GM23248 (cell line): ENCODE measurements around the gene AMY1A. TPM values are rescaled to one million over a fixed set of nuclear protein-coding genes. Genes with fewer than 3 reads are reported as not detected.
"Not testable (repeated sequence)": the region's sequence is repeated elsewhere in the genome, so short reads cannot be mapped to it uniquely, and the experiment has no call there.

Experiments
- DNase-seq: peaks from one replicate; pipeline ENCODE4 v3.0.0-alpha.2; 2015
- H2AFZ ChIP-seq: fragments of 200-600 bp; sonication (generic); 2 replicates; pipeline ENCODE4 v1.6.1; 2016; ENCODE audit warnings: antibody characterized with exemption
- H3F3A ChIP-seq: fragments of 200-600 bp; sonication (generic); 2 replicates; pipeline ENCODE4 v1.6.1; 2016; ENCODE audit warnings: mild to moderate bottlenecking, antibody characterized with exemption, mixed run types; ENCODE audit not compliant: insufficient read depth
- H3K27ac ChIP-seq: fragments of 200-600 bp; sonication (generic); 2 replicates; pipeline ENCODE4 v1.5.1; 2016; ENCODE audit warnings: mild to moderate bottlenecking
- H3K27me3 ChIP-seq: fragments of 200-600 bp; sonication (generic); replicated peaks from 2 replicates; pipeline ENCODE4 v1.6.1; 2016; ENCODE audit warnings: mild to moderate bottlenecking; ENCODE audit not compliant: insufficient read depth
- H3K36me3 ChIP-seq: fragments of 200-600 bp; sonication (generic); 2 replicates; pipeline ENCODE4 v1.6.1; 2016; ENCODE audit warnings: low read depth, mild to moderate bottlenecking
- H3K4me1 ChIP-seq: fragments of 200-600 bp; sonication (generic); 2 replicates; pipeline ENCODE4 v1.6.1; 2016; ENCODE audit warnings: mild to moderate bottlenecking; ENCODE audit not compliant: insufficient read depth
- H3K4me2 ChIP-seq: fragments of 200-600 bp; sonication (generic); one replicate; pipeline ENCODE4 v1.6.1; 2016; ENCODE audit warnings: mild to moderate bottlenecking; ENCODE audit not compliant: unreplicated experiment
- H3K4me3 ChIP-seq: fragments of 200-600 bp; sonication (generic); 2 replicates; pipeline ENCODE4 v1.5.1; 2016; ENCODE audit warnings: mild to moderate bottlenecking
- H3K79me2 ChIP-seq: fragments of 200-600 bp; sonication (generic); 2 replicates; pipeline ENCODE4 v1.6.1; 2016; ENCODE audit warnings: mild to moderate bottlenecking; ENCODE audit not compliant: insufficient read depth
- H3K9ac ChIP-seq: fragments of 200-600 bp; sonication (generic); 2 replicates; pipeline ENCODE4 v1.6.1; 2016; ENCODE audit warnings: mild to moderate bottlenecking
- H3K9me2 ChIP-seq: fragments of 200-600 bp; sonication (generic); 2 replicates; pipeline ENCODE4 v1.6.1; 2016; ENCODE audit warnings: mixed run types, mild to moderate bottlenecking, moderate library complexity; ENCODE audit not compliant: insufficient read depth
- H3K9me3 ChIP-seq: fragments of 200-600 bp; sonication (generic); one replicate; pipeline ENCODE4 v1.6.1; 2017; ENCODE audit warnings: low read depth
- H4K20me1 ChIP-seq: fragments of 200-600 bp; sonication (generic); 2 replicates; pipeline ENCODE4 v1.6.0; 2016; ENCODE audit not compliant: insufficient read depth
- WGBS, 2 experiments: methylation state at CpG; one replicate each; pipeline ENCODE4 v1.1.6; 2015 to 2017; ENCODE audit warnings: low lambda C conversion rate in 2 of 2, low coverage in 1 of 2; ENCODE audit errors: missing lambda C conversion rate in 2 of 2; 5-methylcytosine and 5-hydroxymethylcytosine counted together
- in situ Hi-C: fragments of 300-500 bp; cut with MboI; formaldehyde crosslinking; loops from 2 replicates; pipeline ENCODE4 v1.15.0; 2020
- polyA plus RNA-seq: library from polyadenylated mRNA; unstranded; fragments of >200 nt; fragmentation: Nextera tagmentation; extraction: Ambion mirVana; gene quantifications from 2 replicates; pipeline ENCODE4 v1.2.1, GENCODE V29; 2016
- total RNA-seq: library from RNA; depleted of rRNA; stranded (reverse); fragments of >200 nt; shearing (Covaris generic); gene quantifications from 2 replicates; pipeline ENCODE4 v1.2.3, GENCODE V29; 2014

The AMY1A gene
- total and polyA plus RNA-seq, 2 experiments from 2014 or later = not detected

GRCh38 chr1:103650889-103651288 lies 4.7 kb upstream of the AMY1A start:
- H3K27me3 ChIP-seq, H3K36me3 ChIP-seq, H3K27ac ChIP-seq, DNase-seq, H3K79me2 ChIP-seq, H3K9me3 ChIP-seq, H3K4me3 ChIP-seq, H3F3A ChIP-seq, H2AFZ ChIP-seq, in situ Hi-C loops, H4K20me1 ChIP-seq, H3K9ac ChIP-seq, H3K4me1 ChIP-seq, H3K4me2 ChIP-seq, H3K9me2 ChIP-seq: not testable (repeated sequence)
- WGBS, 2 experiments = no CpG with 5 or more reads among the region's 4 CpGs

- H3K9me2 ChIP-seq, H3K27ac ChIP-seq, H3K27me3 ChIP-seq, H3K4me2 ChIP-seq, in situ Hi-C loops, H3K79me2 ChIP-seq, H3K4me1 ChIP-seq, H2AFZ ChIP-seq, DNase-seq, H3K9me3 ChIP-seq, H4K20me1 ChIP-seq, H3K4me3 ChIP-seq, H3F3A ChIP-seq, H3K36me3 ChIP-seq, H3K9ac ChIP-seq: not testable (repeated sequence)
- no CpG with 5 or more reads among the region's 6 CpGs for WGBS, 2 experiments
These were observed 1.4 kb upstream of the AMY1A start for GRCh38 chr1:103654133-103654532.

GRCh38 chr1:103676335-103676734 lies 20.8 kb downstream of the AMY1A start:
- H2AFZ ChIP-seq, H3K9me3 ChIP-seq, H3K4me1 ChIP-seq, H3F3A ChIP-seq, H4K20me1 ChIP-seq, H3K9ac ChIP-seq, in situ Hi-C loops, H3K27ac ChIP-seq, H3K27me3 ChIP-seq, H3K79me2 ChIP-seq, H3K36me3 ChIP-seq, H3K4me2 ChIP-seq, H3K4me3 ChIP-seq, H3K9me2 ChIP-seq, DNase-seq: not testable (repeated sequence)
- WGBS, 2 experiments = no CpG with 5 or more reads among the region's 3 CpGs

- in situ Hi-C loops, H3K9me3 ChIP-seq: not testable (repeated sequence)
These were observed 40.5 kb downstream of the AMY1A start, which contains the start of gene AMY1B for GRCh38 chr1:103696110-103696509. Gene AMY1B (minus strand): TSS chr1:103696210. CDS start chr1:103695639, 571 bp downstream.

GRCh38 chr1:103697430-103697829 lies 41.9 kb downstream of the AMY1A start:
- WGBS, 2 experiments = no CpG with 5 or more reads among the region's 6 CpGs

More at GRCh38 chr1:103696110-103696509, 40.5 kb downstream of the AMY1A start, which contains the start of gene AMY1B:
- not testable (repeated sequence) for H3K4me1 ChIP-seq, H3K9me2 ChIP-seq, H3F3A ChIP-seq, H4K20me1 ChIP-seq, H3K9ac ChIP-seq, H3K4me3 ChIP-seq, H3K27me3 ChIP-seq, H3K79me2 ChIP-seq, H3K27ac ChIP-seq, H2AFZ ChIP-seq, H3K4me2 ChIP-seq, H3K36me3 ChIP-seq, DNase-seq
- no CpG with 5 or more reads among the region's 5 CpGs for WGBS, 2 experiments

GRCh38 chr1:103700669-103701068 lies 45.1 kb downstream of the AMY1A start:
- no CpG with 5 or more reads among the region's 4 CpGs for WGBS, 2 experiments
- DNase-seq, H3K27ac ChIP-seq, H3K4me3 ChIP-seq, in situ Hi-C loops, H3K9me3 ChIP-seq, H3K9ac ChIP-seq, H3K9me2 ChIP-seq, H3K79me2 ChIP-seq, H3F3A ChIP-seq, H3K27me3 ChIP-seq, H3K36me3 ChIP-seq, H4K20me1 ChIP-seq, H3K4me1 ChIP-seq, H2AFZ ChIP-seq, H3K4me2 ChIP-seq: not testable (repeated sequence)

More at GRCh38 chr1:103697430-103697829, 41.9 kb downstream of the AMY1A start:
- H3K4me2 ChIP-seq, H3K79me2 ChIP-seq, H3K9ac ChIP-seq, in situ Hi-C loops, H3K4me1 ChIP-seq, H3K27me3 ChIP-seq, H3K4me3 ChIP-seq, H3K9me2 ChIP-seq, H2AFZ ChIP-seq, H3K27ac ChIP-seq, H3F3A ChIP-seq, H4K20me1 ChIP-seq, H3K36me3 ChIP-seq, DNase-seq, H3K9me3 ChIP-seq: not testable (repeated sequence)

- H3K27ac ChIP-seq, H3K9me3 ChIP-seq, H2AFZ ChIP-seq, H3K4me3 ChIP-seq, in situ Hi-C loops, H3K27me3 ChIP-seq, H3F3A ChIP-seq, H3K9ac ChIP-seq, H3K9me2 ChIP-seq, H3K4me1 ChIP-seq, H3K79me2 ChIP-seq, DNase-seq, H3K36me3 ChIP-seq, H4K20me1 ChIP-seq, H3K4me2 ChIP-seq: not testable (repeated sequence)
- WGBS, 2 experiments = no CpG with 5 or more reads among the region's 4 CpGs
These were observed 45.7 kb downstream of the AMY1A start for GRCh38 chr1:103701256-103701655.

- H3K4me3 ChIP-seq, H3F3A ChIP-seq, H3K9me3 ChIP-seq, H3K4me2 ChIP-seq, H3K4me1 ChIP-seq, H4K20me1 ChIP-seq, H3K9me2 ChIP-seq, H3K9ac ChIP-seq, H3K27ac ChIP-seq, H2AFZ ChIP-seq, H3K79me2 ChIP-seq, H3K27me3 ChIP-seq, in situ Hi-C loops, H3K36me3 ChIP-seq, DNase-seq: not testable (repeated sequence)
- no CpG with 5 or more reads among the region's 3 CpGs for WGBS, 2 experiments
These were observed 52.1 kb downstream of the AMY1A start for GRCh38 chr1:103707670-103708069.
